Umbilical cord (tissue), 2 donors: ENCODE data around the gene RARB. TPM values are rescaled to one million over a fixed set of nuclear protein-coding genes. Genes with fewer than 3 reads are reported as not detected.
A peak's percentile ranks its signal among the peaks of the same experiment; 100 is the strongest.

Experiments
- DNase-seq: peaks from one replicate; pipeline ENCODE4 v3.0.0-alpha.2; 2015; ENCODE audit warnings: low spot score
- total RNA-seq: library from RNA; depleted of rRNA; stranded (reverse); fragments of >200 nt; gene quantifications from one replicate; pipeline ENCODE4 v1.2.3, GENCODE V29; 2014; ENCODE audit warnings: low replicate concordance; ENCODE audit not compliant: insufficient read depth

The RARB gene
- total RNA-seq, 1 donor from 2014 or later, result 30.3 TPM

DNA sequence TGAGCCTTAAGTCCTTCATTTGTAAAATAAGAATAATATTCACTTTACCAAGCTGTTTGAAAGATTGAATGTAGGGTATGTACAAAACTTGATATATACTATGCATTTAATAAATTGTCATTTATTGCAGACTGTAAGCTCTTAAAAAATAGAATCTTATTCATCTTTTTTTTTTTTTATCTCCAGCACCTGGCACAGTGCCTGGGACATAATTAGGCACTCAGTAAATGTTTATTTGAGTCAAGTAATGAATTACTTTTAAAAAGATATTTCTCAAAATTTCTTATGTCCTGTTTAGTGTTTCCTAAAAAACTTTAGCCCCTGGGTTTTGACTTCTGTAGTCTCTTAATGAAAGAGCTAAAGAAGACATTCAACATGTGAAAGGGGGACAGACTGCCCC is 164.9 kb downstream of the RARB start:
- no peak for DNase-seq

DNA sequence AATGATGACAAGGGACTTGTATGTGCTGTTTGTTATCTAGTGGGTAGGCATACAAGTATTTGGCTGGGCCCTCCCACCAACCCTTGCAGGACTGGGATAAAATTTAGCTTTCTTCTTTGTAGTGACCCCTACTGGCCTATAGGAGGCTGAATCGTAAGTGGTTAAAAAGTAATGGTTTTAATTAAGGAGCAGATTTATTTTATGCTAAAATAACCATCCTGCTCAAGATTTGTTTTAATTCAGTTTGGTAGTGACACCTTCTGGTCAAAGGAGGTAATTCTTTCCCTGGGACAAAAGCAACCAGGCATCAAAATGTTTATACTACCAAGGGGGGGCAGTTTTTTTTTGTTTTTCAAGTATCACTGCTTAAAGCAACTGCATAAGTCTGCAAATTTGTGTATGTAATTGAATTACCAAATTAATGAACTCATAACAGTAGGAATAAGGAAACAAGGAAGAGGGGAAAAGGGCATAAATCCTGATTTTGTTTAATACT is 166.0 kb downstream of the RARB start:
- peak; percentile 69 for DNase-seq

DNA sequence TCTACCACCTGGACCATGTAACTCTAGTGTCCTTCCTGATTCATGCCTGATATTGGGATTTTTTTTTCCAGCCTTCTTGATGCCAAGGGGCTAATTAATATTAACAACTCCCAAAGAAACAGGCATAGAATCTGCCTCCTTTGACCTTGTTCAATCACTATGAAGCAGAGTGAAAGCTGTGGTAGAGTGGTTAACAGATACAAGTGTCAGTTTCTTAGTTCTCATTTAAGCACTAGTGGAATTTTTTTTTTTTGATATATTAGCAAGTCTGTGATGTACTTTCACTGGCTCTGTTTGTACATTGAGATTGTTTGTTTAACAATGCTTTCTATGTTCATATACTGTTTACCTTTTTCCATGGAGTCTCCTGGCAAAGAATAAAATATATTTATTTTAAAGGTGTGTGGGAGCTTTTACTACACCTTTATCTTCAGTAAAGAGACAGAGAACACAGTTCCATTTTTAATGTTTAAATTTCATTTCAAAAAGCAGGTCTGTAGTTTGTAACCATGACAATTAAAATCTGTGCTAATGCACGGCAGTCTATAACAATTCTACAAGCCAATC is 169.6 kb downstream of the RARB start:
- DNase-seq, result no peak

DNA sequence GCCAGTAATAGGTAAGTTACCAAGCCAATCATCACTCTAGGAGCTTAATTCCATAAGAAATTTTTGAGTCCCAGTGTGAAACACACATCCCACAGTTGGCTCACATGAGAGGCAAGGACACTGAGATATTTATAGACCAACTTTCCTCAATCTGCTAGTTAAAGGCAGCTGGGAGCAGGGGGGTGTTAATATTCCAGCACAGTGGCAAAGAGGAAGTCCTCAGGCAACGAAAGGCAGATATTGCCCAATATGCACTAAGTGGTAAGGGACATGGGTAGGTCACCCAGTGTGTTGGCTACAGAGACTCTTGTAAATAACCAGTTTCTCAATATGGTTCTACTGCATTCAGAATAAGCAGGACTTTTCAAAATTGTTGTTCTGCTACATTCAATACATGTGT is 175.6 kb downstream of the RARB start:
- no peak for DNase-seq

DNA sequence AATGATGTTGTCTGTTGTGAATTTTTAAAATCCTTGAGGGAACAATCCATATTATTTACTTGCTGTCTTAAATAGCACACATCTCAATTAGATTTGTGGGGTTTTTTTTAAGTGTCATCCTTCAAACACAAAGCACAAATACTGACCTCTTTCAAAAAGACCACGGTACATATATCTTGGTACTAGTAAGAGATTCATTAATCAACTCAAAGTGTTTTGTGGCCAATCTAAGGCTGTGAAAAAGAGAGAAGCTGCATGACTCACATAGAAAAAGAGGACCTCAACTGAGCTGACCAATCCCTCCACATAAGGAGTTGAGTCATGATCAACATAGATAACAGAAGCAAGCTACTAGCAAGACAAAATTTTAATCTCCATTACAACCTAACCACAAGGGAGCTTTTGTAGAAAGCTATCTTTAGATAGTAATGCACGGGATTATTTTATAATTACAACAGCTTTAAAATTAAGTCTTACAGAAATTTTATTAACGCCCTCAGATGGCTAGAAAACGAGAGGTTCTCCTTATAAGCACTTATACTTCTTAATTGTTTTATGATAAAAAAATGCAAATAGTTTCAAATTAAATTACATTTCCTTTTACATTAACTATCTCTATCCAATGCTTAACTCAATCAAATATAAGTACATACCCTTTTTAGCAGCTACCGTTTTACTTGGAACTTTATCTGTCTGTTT is 176.2 kb downstream of the RARB start:
- peak; percentile 35 for DNase-seq

DNA sequence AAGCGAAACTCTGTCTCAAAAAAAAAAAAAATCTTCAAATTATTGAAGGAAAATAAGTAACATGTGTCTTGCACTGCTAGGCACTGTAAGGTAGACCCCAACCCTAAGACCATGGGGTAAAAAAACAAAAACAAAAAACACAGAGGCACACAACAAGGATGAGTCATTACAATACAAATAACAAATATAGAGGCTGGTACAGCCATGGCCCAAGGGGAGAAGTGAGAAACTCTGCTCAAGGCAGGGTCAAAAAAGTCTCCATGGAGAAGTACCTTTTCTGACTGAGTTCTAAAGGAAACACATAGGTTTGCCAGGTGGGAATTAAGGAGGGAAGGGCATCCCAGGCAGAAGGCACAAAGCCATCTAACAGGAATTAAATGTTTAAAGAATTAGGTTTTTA is 182.1 kb downstream of the RARB start:
- no peak for DNase-seq

DNA sequence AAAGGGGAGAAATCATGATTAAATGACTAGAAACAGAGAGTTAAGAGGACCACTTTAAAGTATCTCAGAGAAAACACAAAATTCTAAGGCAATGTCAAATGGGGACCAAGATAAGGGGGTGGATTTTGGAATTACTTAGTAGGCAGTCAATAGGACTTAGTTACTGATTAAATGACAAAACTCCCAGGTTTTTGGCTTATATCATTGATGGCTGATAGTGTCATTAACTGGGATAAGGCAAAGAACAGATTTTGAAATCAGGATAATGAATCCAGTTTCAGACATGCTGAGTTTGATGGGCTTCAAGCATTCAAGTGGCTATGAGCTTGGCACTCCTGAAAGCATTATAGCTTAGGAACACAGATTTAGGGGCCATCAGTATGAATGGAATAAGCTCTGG is 182.7 kb downstream of the RARB start:
- DNase-seq, result no peak

DNA sequence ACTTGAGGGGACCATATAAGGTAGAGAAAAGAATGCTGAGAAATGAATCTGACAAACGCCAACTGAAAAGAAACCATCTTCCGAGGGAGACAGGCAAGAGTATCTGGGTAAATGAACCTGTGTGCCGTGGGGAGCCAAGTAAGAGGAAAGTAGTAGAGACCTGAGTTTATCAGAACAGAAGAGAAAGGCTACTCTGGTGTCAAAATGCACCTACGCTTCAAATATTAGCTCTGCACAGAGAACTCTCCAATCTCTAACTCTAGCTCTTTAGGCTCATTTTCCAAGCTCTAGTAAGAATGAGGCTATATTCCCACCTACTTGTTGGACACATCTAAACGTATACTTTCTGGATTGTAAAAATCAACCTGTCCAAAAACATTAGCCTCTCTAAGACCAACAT is 183.1 kb downstream of the RARB start:
- no peak for DNase-seq

DNA sequence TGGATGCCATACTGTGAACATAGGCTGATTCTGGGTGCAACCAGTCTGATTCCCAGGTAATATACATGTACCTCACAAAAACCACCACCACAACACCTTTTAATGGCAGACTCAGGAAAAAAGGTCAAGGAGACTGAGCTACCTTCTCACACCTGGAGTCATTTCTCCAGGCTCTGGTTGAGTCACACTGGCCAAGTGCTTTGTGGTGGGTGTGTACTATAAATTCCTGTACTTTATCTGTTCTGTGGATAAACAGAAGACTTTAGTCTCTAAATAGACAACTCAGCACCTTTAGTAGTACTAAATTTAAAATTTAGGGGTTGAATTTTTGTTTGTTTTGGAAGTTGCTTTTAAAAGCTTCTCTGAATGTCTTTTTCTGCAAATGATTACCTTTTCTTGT is 190.0 kb downstream of the RARB start:
- no peak for DNase-seq

DNA sequence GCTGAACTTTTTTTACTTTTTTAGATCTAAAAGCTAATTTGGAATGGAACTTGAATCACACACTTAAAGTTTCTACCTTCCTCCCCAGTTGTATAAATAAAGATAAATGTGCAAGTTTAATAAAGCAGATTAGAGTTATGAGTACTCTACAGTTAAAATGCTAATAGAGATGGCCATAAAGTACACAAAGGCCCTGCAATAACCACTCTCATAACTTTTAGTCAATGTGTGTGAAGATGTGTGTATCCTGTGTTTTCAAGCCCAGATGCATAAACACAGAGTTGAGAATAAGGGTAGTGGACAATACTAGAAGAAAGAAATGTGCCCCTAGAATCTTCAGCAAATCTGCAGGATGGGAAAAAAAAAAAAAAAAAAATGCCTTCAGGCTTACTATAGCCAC is 191.3 kb downstream of the RARB start:
- no peak for DNase-seq

DNA sequence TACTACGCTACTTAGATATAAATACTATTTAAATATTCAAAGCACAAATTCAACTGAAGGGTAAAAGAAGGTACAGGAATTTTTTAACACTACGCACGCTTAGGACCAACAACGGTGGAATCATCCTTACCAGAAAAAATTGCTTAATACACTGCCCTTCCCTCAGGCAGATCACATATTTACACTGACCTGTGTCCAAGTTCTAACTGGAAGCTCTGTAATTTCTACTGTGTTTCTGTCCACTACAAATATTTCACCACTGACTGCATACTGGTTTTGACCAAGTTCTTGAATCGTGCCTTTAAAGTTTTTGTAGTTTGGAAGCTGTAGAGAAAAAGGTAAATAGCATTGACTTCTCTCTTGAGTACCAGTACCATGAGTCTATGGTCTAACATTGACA is 192.4 kb downstream of the RARB start:
- DNase-seq, result no peak

DNA sequence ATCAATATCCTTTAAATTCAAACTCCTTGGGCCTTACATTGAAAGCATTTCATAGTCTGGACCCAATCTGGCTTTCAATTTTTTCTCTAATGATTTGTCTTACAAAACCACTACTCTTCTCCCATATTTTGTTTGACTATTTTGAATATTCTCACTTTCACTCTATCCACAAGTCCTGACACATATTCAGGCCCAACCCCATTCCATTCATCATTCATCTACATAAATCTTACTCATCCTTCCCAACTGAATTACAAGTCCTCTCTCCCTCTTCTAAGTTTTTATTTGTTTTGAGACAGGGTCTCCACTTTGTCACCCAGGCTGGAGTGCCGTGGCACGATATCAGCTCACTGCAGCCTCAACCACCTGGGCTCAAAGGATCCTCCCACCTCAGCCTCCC is 193.0 kb downstream of the RARB start:
- DNase-seq, result no peak

DNA sequence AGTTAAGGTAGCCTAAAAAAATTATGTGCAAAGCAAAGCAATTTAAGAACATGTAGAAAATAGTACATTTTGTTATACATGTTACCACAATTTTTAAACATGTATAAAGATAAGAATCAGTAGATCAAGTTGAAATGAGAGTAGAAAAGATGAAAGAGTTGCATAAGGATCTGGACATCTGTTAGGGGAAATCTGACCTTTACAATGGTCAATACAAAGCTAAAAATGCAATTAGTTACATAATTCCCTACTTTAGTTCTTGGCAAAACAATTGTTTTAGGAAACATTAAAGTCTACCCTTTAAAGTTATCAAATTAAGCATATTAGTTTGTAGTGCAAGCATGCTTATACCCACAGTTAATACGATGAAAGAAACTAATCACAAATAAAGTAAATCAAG is 203.9 kb downstream of the RARB start:
- DNase-seq, result no peak

DNA sequence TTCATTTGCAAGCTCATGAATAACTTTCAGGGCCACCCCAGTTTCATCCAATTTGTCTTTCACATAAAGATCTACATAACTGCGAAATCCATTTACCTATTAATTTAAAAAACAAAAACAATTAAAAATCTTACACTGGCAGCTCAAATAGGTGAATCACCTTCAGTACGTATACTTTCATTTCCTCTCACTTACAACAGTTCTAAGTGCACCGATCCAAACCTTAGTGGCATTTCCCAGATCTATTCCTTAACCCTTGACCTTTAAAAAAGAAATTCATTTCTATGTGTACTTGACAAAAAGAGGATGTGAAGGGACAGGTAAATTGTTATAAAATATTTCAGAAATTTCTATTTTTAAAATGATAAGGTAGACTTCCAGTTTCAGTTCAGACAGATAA is 205.9 kb downstream of the RARB start:
- DNase-seq, result no peak

DNA sequence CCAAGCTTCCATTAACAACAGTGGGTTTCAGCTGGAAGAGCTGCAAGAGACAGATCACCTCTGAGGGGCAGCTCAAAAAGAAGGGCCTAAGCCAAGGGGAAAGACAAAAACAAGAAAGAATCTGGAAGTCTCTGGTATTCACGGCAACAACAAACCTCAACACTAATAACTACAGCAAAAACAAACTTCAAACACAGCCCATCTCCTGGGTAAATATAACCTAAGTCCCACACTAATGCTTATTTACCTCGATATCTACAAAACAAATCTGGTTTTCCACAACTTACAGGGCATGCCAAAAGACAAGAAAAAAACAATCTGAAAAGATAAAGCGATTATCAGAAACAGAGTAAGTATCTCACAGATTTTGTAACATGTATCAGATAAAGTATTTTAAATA is 207.0 kb downstream of the RARB start:
- no peak for DNase-seq

Other genes starting within 250 kb of the RARB start
- gene TOP2B, start 236.6 kb downstream of the RARB start, total RNA-seq, result 106 TPM